Measurements from ENCODE around the gene NOS2.
"Not testable (repeated sequence)": the region's sequence is repeated elsewhere in the genome, so short reads cannot be mapped to it uniquely, and the experiment has no call there.

The NOS2 gene

DNA sequence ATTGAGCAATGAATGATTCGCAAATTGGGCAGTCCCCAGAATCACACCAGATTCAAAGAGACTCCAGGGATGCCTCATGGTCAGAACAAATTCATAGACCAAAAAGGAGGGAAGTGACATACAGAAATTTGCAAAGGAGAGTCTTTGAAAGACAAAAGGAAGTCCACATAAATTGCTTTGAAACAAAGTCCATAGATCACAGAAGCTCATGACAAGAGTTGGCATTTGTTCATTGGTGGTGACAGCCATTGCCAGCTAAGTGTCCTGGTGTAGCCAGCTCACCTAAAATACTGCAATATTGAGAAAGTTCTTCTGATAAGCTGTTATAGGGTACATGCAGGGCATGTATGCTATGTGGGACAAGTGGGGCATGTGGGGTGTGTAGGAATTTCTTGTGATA, 37.4 kb upstream of the NOS2 start:
- DNase-seq (ENCODE audit: extremely low read depth, low read depth); H3K4me3 ChIP-seq (replicated peaks; ENCODE audit: low read depth, low read length): not testable (repeated sequence)

DNA sequence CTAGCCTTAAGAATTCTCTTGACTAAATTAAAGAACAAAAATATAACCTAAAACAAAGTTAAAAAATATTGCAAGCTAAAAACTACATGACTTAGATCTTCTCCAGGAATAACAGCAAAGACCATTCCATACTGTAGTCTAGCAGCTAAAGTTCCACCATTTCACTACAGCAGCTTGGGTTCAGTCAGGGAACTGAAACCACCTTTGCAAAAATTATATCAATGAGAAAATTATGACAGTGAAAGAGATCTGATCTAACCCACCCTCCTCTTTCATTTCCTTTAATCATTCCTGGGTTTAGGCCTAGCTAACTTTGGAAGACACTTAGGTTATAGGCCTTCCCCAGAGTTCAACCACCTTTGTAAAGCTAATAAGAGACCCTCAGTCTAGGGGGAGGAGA, 36.3 kb upstream of the NOS2 start:
- no peak for DNase-seq (ENCODE audit: extremely low read depth, low read depth)
- no peak for TF ChIP-seq CTCF (IDR thresholded peaks at IDR 0.05; ENCODE audit: low read depth, low read length, missing control alignments)
- no peak overlapping the region for H3K4me3 ChIP-seq (replicated peaks; ENCODE audit: low read depth, low read length)

GRCh38 chr17:27834571-27834970, 34.2 kb upstream of the NOS2 start:
- no peak for TF ChIP-seq CTCF (IDR thresholded peaks at IDR 0.05; ENCODE audit: low read depth, low read length, missing control alignments)
- no peak overlapping the region for H3K4me3 ChIP-seq (replicated peaks; ENCODE audit: low read depth, low read length)
- no peak for DNase-seq (ENCODE audit: extremely low read depth, low read depth)

DNA sequence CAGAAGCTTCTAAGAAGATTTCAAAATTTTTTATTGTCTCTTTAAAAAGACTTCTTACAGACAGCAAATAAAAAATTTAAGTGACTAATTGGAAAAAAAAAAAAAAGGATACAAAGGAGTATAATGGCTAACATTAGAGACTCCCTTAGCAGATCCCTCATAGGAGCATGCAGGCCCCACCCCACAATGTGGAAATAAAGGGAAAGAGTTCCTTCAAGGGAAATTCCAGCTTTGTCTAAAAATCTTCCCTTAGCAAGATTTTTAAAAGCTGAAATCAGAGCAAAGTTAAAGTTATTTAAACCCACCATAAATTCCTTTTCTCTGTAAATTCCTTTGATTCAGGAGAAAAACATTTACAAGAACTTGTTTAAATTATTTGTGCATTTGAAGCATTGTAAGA, 32.5 kb upstream of the NOS2 start:
- H3K4me3 ChIP-seq (replicated peaks; ENCODE audit: low read depth, low read length): no peak overlapping the region
- no peak for DNase-seq (ENCODE audit: extremely low read depth, low read depth)
- no peak for TF ChIP-seq CTCF (IDR thresholded peaks at IDR 0.05; ENCODE audit: low read depth, low read length, missing control alignments)

DNA sequence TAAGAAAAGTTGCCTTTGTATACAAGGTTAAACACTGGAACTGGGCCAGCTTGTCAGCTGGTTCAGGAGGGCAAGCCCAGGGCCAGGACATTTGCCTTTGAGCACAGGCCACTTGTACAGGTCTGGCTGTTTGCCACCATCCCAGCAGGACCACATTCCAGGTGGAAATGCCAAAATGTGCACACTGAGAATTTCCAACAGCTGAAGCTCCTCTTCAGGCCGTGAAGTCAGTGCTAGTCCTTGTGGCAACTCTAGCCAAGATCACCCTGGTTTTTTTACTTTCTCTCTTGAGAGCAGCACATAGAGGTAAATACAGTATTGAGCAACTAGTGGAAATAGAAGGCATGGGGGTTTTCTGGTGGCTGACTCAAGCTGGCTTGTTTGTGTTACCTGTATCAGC, 29.6 kb upstream of the NOS2 start:
- not testable (repeated sequence) for H3K4me3 ChIP-seq (replicated peaks; ENCODE audit: low read depth, low read length); DNase-seq (ENCODE audit: extremely low read depth, low read depth)

- not testable (repeated sequence) for H3K4me3 ChIP-seq (replicated peaks; ENCODE audit: low read depth, low read length); DNase-seq (ENCODE audit: extremely low read depth, low read depth)
These were observed 28.9 kb upstream of the NOS2 start for GRCh38 chr17:27829143-27829711.

GRCh38 chr17:27825459-27825858, 25.1 kb upstream of the NOS2 start:
- no peak for DNase-seq (ENCODE audit: extremely low read depth, low read depth)
- TF ChIP-seq CTCF (IDR thresholded peaks at IDR 0.05; ENCODE audit: low read depth, low read length, missing control alignments): no peak
- H3K4me3 ChIP-seq (replicated peaks; ENCODE audit: low read depth, low read length): no peak overlapping the region

DNA sequence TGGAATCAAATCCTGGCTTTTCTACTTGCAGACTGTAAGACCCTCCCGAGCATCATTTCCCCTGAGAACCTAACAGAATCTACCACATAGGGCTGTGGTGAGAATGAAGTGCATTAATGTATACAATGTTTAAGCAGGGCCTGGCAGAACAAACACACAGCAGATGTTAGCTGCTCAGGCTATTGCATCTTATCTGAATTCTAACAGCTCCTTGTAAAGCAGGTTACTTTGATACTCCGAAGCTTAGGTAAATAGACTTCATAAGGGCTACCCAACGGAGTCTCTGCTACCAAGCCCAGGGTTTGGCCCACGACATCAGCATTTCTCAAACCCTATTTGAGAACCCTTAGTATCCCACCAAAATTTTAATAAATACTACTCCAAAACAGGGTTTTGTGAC, 24.4 kb upstream of the NOS2 start:
- H3K4me3 ChIP-seq (replicated peaks; ENCODE audit: low read depth, low read length): no peak overlapping the region
- no peak for TF ChIP-seq CTCF (IDR thresholded peaks at IDR 0.05; ENCODE audit: low read depth, low read length, missing control alignments)
- no peak for DNase-seq (ENCODE audit: extremely low read depth, low read depth)

All from HFF-Myc (cell line).